Naive thymus-derived CD4-positive, alpha-beta T cell (primary cell): Measurements from ENCODE around the gene GRIP2. TPM values are rescaled to one million over a fixed set of nuclear protein-coding genes. Genes with fewer than 3 reads are reported as not detected.

ENCODE experiments used
- ATAC-seq: fragments of 150-1000 bp; cut with Tn5 transposase; 2 replicates; pipeline ENCODE4 v1.10.0; 2021; ENCODE audit warnings: mild to moderate bottlenecking, moderate library complexity
- CTCF ChIA-PET: fragments of 350-600 bp; sonication (Branson Sonifier 250); formaldehyde crosslinking; loops from one replicate; lab custom pipeline; 2021; ENCODE audit warnings: antibody characterized with exemption; lab: Charles Lee
- POLR2A ChIA-PET: fragments of 350-600 bp; sonication (Branson Sonifier 250); formaldehyde crosslinking; loops from one replicate; lab custom pipeline; 2021; ENCODE audit warnings: antibody characterized with exemption, inconsistent platforms; lab: Charles Lee
- DNase-seq, 9 donors: peaks; one replicate each; pipeline versions ENCODE4 v3.0.0 to v3.0.0-alpha.2; 2020 to 2022; ENCODE audit warnings: mixed read lengths in 1 of 9
- H3K27ac ChIP-seq: one replicate; pipeline ENCODE4 v1.7.0; 2013; ENCODE audit warnings: mild to moderate bottlenecking, low read depth, low read length, moderate library complexity
- H3K27me3 ChIP-seq, 2 donors: one replicate each; pipeline ENCODE4 v1.7.0; 2013; ENCODE audit warnings: low read length in 2 of 2, mild to moderate bottlenecking in 2 of 2, moderate library complexity in 2 of 2; ENCODE audit not compliant: control insufficient read depth in 2 of 2, insufficient read depth in 2 of 2
- H3K36me3 ChIP-seq, 3 experiments: 1 replicate in 2 of 3; 2 replicates in 1 of 3; pipeline ENCODE4 v1.7.0; 2013; ENCODE audit warnings: low read length in 3 of 3, mild to moderate bottlenecking in 3 of 3, moderate library complexity in 1 of 3; ENCODE audit not compliant: insufficient read depth in 3 of 3, control insufficient read depth in 2 of 3
- H3K4me1 ChIP-seq, 2 donors: one replicate each; pipeline ENCODE4 v1.7.0; 2013; ENCODE audit warnings: low read length in 2 of 2, mild to moderate bottlenecking in 2 of 2, moderate library complexity in 1 of 2; ENCODE audit not compliant: control insufficient read depth in 2 of 2, insufficient read depth in 2 of 2
- H3K4me3 ChIP-seq: 2 replicates; pipeline ENCODE4 v1.7.0; 2013; ENCODE audit warnings: mild to moderate bottlenecking, low read length
- H3K9me3 ChIP-seq, 3 experiments: 1 replicate in 2 of 3; 2 replicates in 1 of 3; pipeline ENCODE4 v1.7.0; 2013; ENCODE audit warnings: low read length in 3 of 3; ENCODE audit not compliant: control insufficient read depth in 2 of 3
- H3K27ac Mint-ChIP-seq, 9 donors: one replicate each; pipeline ENCODE4 v1.8.0; 2020 to 2022; ENCODE audit warnings: mixed read lengths in 9 of 9, mild to moderate bottlenecking in 8 of 9, moderate library complexity in 5 of 9, inconsistent platforms in 2 of 9
- H3K27me3 Mint-ChIP-seq, 5 donors: one replicate each; pipeline ENCODE4 v1.8.0; 2021 to 2022; ENCODE audit warnings: mixed read lengths in 5 of 5, mild to moderate bottlenecking in 1 of 5
- H3K36me3 Mint-ChIP-seq, 5 donors: one replicate each; pipeline ENCODE4 v1.8.0; 2020 to 2022; ENCODE audit warnings: mixed read lengths in 5 of 5, mild to moderate bottlenecking in 3 of 5, inconsistent platforms in 1 of 5
- H3K4me1 Mint-ChIP-seq, 7 donors: one replicate each; pipeline ENCODE4 v1.8.0; 2020 to 2022; ENCODE audit warnings: mixed read lengths in 7 of 7, mild to moderate bottlenecking in 3 of 7, inconsistent platforms in 1 of 7
- H3K4me3 Mint-ChIP-seq, 10 donors: one replicate each; pipeline ENCODE4 v1.8.0; 2020 to 2022; ENCODE audit warnings: mild to moderate bottlenecking in 10 of 10, mixed read lengths in 10 of 10, moderate library complexity in 6 of 10, inconsistent platforms in 2 of 10
- H3K9me3 Mint-ChIP-seq, 11 donors: one replicate each; pipeline ENCODE4 v1.8.0; 2020 to 2022; ENCODE audit warnings: mixed read lengths in 11 of 11, mild to moderate bottlenecking in 4 of 11, inconsistent platforms in 1 of 11, moderate library complexity in 1 of 11
- intact Hi-C, 2 donors: fragments of 100-400 bp; cut with micrococcal nuclease; formaldehyde crosslinking; loops; one replicate each; pipeline ENCODE4 v1.15.1; 2023
- polyA plus RNA-seq, 2 donors: library from polyadenylated mRNA; unstranded; fragments of 300-500 nt; fragmentation: Illumina TruSeq; gene quantifications; one replicate each; pipeline ENCODE4 v1.2.3, GENCODE V29; 2021
- total RNA-seq, 6 experiments: library from RNA in 5 of 6; stranded (reverse) in 5 of 6; gene quantifications; 1 replicate in 5 of 6; 2 replicates in 1 of 6; pipeline ENCODE4 v1.2.3 and lab custom pipeline; 2021 to 2026

GRIP2 gene
- total and polyA plus RNA-seq, 7 experiments from 2014 or later: not detected

GRCh38 chr3:14512942-14513327, 27.2 kb downstream of the GRIP2 start:
- POLR2A ChIA-PET: no interaction called here
- ATAC-seq: no peak
- Histone ChIP-seq H3K9me3 (no peaks in the 10 kb centered on the region), H3K4me1 (no peaks in the 10 kb centered on the region), H3K36me3 (no peaks in the 10 kb centered on the region), H3K27ac (no peak overlapping the region), H3K27me3 (no peaks in the 10 kb centered on the region), H3K4me3 (no peak overlapping the region)
- H3K27me3 Mint-ChIP-seq: no peaks in the 10 kb centered on the region
- CTCF ChIA-PET: interaction anchor here (0.6 to 1.1 kb wide), 3 partner anchors 208 to 408 kb away, joined by 3 to 5 read pairs (median 4); no protein-coding TSS in a partner anchor
- intact Hi-C loops: no loop called here
- no peak for DNase-seq
- H3K27ac Mint-ChIP-seq: no peak overlapping the region
- H3K4me1 Mint-ChIP-seq: peaks cover 0 to 13% (median 5%) of the 10 kb centered on the region in 7 donors
- H3K36me3 Mint-ChIP-seq: no peaks in the 10 kb centered on the region
- no peak overlapping the region for H3K4me3 Mint-ChIP-seq
- H3K9me3 Mint-ChIP-seq: no peaks in the 10 kb centered on the region

GRCh38 chr3:14512281-14512941, 27.7 kb downstream of the GRIP2 start:
- peaks cover 0 to 13% (median 5%) of the 10 kb centered on the region in 7 donors for H3K4me1 Mint-ChIP-seq
- intact Hi-C loops: no loop called here
- H3K4me1 ChIP-seq: no peaks in the 10 kb centered on the region
- POLR2A ChIA-PET: no interaction called here
- no peak overlapping the region for H3K4me3 ChIP-seq
- H3K27ac Mint-ChIP-seq: no peak overlapping the region
- H3K36me3 ChIP-seq: no peaks in the 10 kb centered on the region
- ATAC-seq (no peak), DNase-seq (no peak)
- no peaks in the 10 kb centered on the region for H3K9me3 Mint-ChIP-seq
- no peaks in the 10 kb centered on the region for H3K27me3 ChIP-seq
- H3K27me3 Mint-ChIP-seq: no peaks in the 10 kb centered on the region
- CTCF ChIA-PET: interaction anchor here (0.9 to 1.1 kb wide), 3 partner anchors 157 to 409 kb away, joined by 3 to 4 read pairs (median 3); no protein-coding TSS in a partner anchor
- no peak overlapping the region for H3K27ac ChIP-seq
- no peaks in the 10 kb centered on the region for H3K36me3 Mint-ChIP-seq
- no peaks in the 10 kb centered on the region for H3K9me3 ChIP-seq
- no peak overlapping the region for H3K4me3 Mint-ChIP-seq

- no peaks in the 10 kb centered on the region for H3K27me3 ChIP-seq
- Mint-ChIP-seq H3K4me3 (no peak overlapping the region), H3K27ac (peak overlapping the region in 1 of 9 donors; percentile 32), H3K9me3 (no peaks in the 10 kb centered on the region), H3K4me1 (peaks cover 0 to 13% (median 5%) of the 10 kb centered on the region in 7 donors), H3K36me3 (no peaks in the 10 kb centered on the region), H3K27me3 (no peaks in the 10 kb centered on the region)
- no peaks in the 10 kb centered on the region for H3K9me3 ChIP-seq
- ATAC-seq: no peak
- no peak for DNase-seq
- CTCF ChIA-PET: interaction anchor here (0.9 to 1.0 kb wide), 2 partner anchors 157 to 308 kb away, joined by 3 read pairs; no protein-coding TSS in a partner anchor
- H3K27ac ChIP-seq: no peak overlapping the region
- POLR2A ChIA-PET: no interaction called here
- H3K36me3 ChIP-seq: no peaks in the 10 kb centered on the region
- intact Hi-C loops: no loop called here
- no peak overlapping the region for H3K4me3 ChIP-seq
- no peaks in the 10 kb centered on the region for H3K4me1 ChIP-seq
Measured at GRCh38 chr3:14511623-14512280, 28.4 kb downstream of the GRIP2 start.

- Mint-ChIP-seq H3K36me3 (no peaks in the 10 kb centered on the region), H3K4me1 (peaks cover 0 to 13% (median 5%) of the 10 kb centered on the region in 7 donors), H3K9me3 (no peaks in the 10 kb centered on the region), H3K27me3 (no peaks in the 10 kb centered on the region), H3K4me3 (no peak overlapping the region), H3K27ac (no peak overlapping the region)
- ATAC-seq: no peak
- no peaks in the 10 kb centered on the region for H3K4me1 ChIP-seq
- no peaks in the 10 kb centered on the region for H3K36me3 ChIP-seq
- intact Hi-C loops: no loop called here
- no peaks in the 10 kb centered on the region for H3K9me3 ChIP-seq
- ChIA-PET POLR2A (no interaction called here), CTCF (interaction anchor here (0.9 to 2.9 kb wide), 2 partner anchors 158 to 410 kb away, joined by 3 to 9 read pairs; no protein-coding TSS in a partner anchor)
- H3K27ac ChIP-seq: no peak overlapping the region
- no peaks in the 10 kb centered on the region for H3K27me3 ChIP-seq
- no peak for DNase-seq
- H3K4me3 ChIP-seq: no peak overlapping the region
Measured at GRCh38 chr3:14510838-14511622, 29.1 kb downstream of the GRIP2 start.

- H3K27ac Mint-ChIP-seq: no peak overlapping the region
- CTCF ChIA-PET: interaction anchor here (1.9 to 2.9 kb wide), 2 partner anchors 9 to 412 kb away, joined by 5 to 9 read pairs; no protein-coding TSS in a partner anchor
- no peak overlapping the region for H3K27ac ChIP-seq
- H3K9me3 ChIP-seq: no peaks in the 10 kb centered on the region
- H3K4me3 ChIP-seq: no peak overlapping the region
- POLR2A ChIA-PET: interaction anchor here (0.5 kb wide), 1 partner anchor 579 kb away, joined by 3 read pairs; no protein-coding TSS in a partner anchor
- H3K27me3 Mint-ChIP-seq: peaks cover 0 to 2% (median 0%) of the 10 kb centered on the region in 5 donors
- H3K4me1 Mint-ChIP-seq: peaks cover 0 to 13% (median 5%) of the 10 kb centered on the region in 7 donors
- H3K4me3 Mint-ChIP-seq: no peak overlapping the region
- no peaks in the 10 kb centered on the region for H3K9me3 Mint-ChIP-seq
- H3K4me1 ChIP-seq: no peaks in the 10 kb centered on the region
- ATAC-seq (no peak), DNase-seq (no peak)
- intact Hi-C loops: loop anchor here (1.0 kb wide), 1 partner anchor 412 kb away; no protein-coding TSS in a partner anchor
- no peaks in the 10 kb centered on the region for H3K27me3 ChIP-seq
- H3K36me3 Mint-ChIP-seq: no peaks in the 10 kb centered on the region
- H3K36me3 ChIP-seq: no peaks in the 10 kb centered on the region
Measured at GRCh38 chr3:14509796-14510100, 30.4 kb downstream of the GRIP2 start.

- Histone ChIP-seq H3K4me3 (no peak overlapping the region), H3K36me3 (no peaks in the 10 kb centered on the region), H3K27ac (no peak overlapping the region), H3K9me3 (no peaks in the 10 kb centered on the region), H3K4me1 (no peaks in the 10 kb centered on the region), H3K27me3 (no peaks in the 10 kb centered on the region)
- peak; percentile 70 for ATAC-seq
- Mint-ChIP-seq H3K9me3 (no peaks in the 10 kb centered on the region), H3K27ac (peak overlapping the region in 1 of 9 donors; percentile 72), H3K27me3 (peaks cover 0 to 5% (median 0%) of the 10 kb centered on the region in 5 donors), H3K4me3 (peak overlapping the region in 1 of 10 donors; percentile 50), H3K4me1 (peaks cover 0 to 13% (median 5%) of the 10 kb centered on the region in 7 donors), H3K36me3 (no peaks in the 10 kb centered on the region)
- POLR2A ChIA-PET: interaction anchor here (0.6 kb wide), 1 partner anchor 10 kb away, joined by 7 read pairs; no protein-coding TSS in a partner anchor
- DNase-seq: peak; percentile 15 to 78 (median 48)
- CTCF ChIA-PET: interaction anchor here (0.9 to 2.9 kb wide), 3 partner anchors 9 to 412 kb away, joined by 3 to 9 read pairs (median 5); no protein-coding TSS in a partner anchor
- intact Hi-C loops: loop anchor here (1.0 kb wide), 1 partner anchor 412 kb away; no protein-coding TSS in a partner anchor
Measured at GRCh38 chr3:14508966-14509795, 31.0 kb downstream of the GRIP2 start.
